NCI-H2081 (cell line): ENCODE results near the gene FCRL2.

Experiments
- DNase-seq, 2 experiments: peaks; one replicate each; lab custom pipeline; 2025; lab: John Stamatoyannopoulos, UW

Gene FCRL2

DNA sequence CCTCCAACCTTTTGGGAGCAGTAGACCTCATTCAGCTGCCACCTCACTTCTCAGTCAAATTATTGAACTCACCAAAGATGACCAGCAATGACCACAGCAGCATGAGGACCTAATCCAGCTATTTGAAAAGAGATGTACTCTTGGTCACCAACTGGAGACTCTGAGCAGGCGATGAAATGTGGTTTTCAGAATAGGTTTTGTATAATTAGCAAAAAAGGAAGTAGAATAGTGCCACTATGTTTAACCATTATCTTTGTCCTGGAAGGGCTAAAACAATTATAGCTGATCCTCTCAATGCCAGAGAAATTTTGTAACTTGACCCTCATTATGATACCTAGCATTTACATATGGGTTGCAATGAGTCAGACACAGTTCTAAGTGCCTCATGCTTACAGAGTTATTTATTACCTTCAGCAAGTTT, at the start of gene FCRL2:
TSS of gene FCRL2 (minus strand) at position 162 of the 421 bp plus-strand sequence. CDS start at position 103, 59 bp downstream.
- no peak for DNase-seq

GRCh38 chr1:157820299-157820698, 43.4 kb upstream of the FCRL2 start:
- no peak for DNase-seq

DNA sequence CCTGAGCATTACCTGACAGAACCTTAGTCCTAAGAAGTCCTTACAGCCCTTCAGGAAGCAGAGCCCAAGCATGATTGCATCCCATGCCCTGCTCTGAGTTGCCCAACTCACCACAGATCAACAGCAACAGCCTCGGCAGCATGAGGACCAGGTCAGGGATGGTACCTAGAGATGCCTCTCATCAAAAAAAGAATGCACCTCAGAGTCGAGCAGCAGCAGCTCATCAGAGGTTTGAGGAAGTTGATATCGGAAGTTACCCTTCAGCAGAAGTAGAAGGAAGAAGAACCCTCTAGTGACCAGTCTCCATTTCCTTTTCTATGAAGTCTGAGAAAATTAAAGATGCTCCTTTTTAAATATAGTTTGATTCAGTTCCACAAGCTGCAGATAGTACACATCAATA, 43.0 kb upstream of the FCRL2 start, which contains the start of gene FCRL1:
TSS of gene FCRL1 (minus strand) at position 225 of the 400 bp plus-strand sequence. CDS start at position 142, 83 bp downstream.
- DNase-seq, result no peak

DNA sequence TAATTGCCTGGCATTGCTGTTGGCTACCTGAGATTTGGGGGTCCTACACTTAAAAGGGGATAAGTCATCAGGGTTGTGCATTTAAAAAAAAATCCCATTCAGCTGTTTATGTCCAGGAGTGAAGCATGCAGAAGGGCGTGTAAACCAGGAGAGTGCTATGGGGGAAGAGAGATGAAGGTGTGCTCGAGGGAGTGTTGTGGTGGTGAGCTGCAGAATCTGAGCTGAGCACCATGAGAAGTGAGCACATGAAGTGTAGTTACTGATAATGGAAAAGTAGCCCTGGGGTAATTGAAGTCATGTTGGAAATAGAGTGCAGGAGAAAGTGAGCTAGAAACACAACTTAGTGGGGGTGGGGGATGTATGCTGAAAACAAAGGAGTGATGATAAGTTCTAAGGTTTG, 42.3 kb upstream of the FCRL2 start:
- DNase-seq, result no peak

DNA sequence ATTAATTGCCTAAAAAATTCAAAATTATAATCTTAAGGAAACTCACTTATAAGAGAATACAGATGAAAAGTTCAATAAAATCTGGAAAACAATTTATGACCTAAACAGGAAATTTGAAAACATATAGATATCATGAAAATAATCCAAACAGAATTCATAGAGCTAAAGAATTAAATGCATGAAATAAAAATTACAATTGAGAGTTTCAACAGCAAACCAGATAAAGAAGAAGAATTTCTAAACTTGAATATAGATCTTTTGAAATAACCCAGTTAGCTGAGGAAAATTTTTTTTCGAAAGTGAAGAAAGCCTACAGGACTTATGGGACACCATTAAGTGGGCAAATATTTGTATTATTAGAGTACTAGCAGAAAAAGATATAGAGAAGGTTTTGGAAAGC, 36.3 kb upstream of the FCRL2 start:
- no peak for DNase-seq

GRCh38 chr1:157806431-157807149, 29.7 kb upstream of the FCRL2 start:
- no peak for DNase-seq

GRCh38 chr1:157803851-157804250, 26.9 kb upstream of the FCRL2 start:
- DNase-seq, result no peak

GRCh38 chr1:157799996-157800395, 23.1 kb upstream of the FCRL2 start:
- no peak for DNase-seq

GRCh38 chr1:157798211-157798610, 21.3 kb upstream of the FCRL2 start:
- DNase-seq, result no peak

DNA sequence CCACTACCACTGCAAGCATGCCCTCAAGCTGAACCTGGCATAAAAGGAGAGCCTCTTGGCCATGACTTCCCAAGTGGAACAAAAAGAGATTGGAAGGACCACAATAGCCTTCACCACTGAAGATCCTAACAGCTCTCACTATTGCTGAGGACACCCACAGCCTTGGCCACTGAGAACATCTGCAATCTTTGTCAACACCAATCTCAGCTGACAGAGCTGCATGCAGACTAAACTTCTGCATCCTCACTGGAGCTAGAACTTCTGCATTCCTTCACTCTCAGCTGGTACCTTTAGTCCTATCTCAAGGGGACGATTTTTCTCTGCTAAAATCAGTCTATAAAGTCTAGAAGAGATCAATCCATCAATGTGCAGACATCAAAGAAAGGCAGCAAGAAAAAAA, 8.3 kb upstream of the FCRL2 start:
- no peak for DNase-seq

- no peak for DNase-seq
Measured at GRCh38 chr1:157784801-157785200, 7.9 kb upstream of the FCRL2 start.

DNA sequence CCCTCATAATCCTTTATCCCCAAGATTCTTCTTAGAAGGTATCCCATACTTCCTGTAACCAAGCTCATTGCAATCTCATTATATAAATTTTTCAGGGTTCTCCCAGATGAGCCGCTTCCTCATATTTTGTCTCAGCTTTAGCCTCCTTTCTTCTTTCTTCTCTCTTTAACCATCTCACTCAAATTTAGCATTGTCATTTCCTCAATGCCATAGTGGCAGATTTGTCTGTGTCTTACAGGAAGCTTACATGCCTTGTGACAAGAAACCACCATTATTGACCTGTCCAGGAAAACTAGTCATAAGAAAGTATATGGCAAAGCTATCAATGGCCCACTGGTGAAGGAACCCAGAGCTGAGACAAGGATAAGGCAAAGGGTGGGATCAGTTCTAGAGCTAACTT, 6.0 kb upstream of the FCRL2 start:
- no peak for DNase-seq

DNA sequence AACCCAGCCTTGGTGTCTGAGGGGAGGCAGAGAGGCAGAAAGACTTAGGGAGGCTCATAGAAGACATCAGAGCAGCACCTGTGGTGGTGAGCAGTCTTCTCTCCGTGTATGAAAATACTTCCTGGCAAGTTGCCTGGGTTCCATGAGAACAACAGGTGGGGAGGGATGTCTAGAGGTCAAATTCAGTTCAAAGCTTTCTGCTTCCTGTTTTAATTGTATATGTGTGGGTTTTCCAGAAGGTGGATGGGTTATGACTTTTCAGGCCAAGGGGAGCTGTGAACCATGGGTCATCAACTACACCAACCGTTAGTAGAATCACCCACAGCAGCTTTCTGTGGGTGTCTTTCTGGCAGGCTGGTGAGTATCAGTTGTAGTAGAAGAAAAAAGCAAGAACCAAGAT, 4.1 kb upstream of the FCRL2 start:
- DNase-seq, result no peak

- no peak for DNase-seq
Measured at GRCh38 chr1:157775101-157775870, 1.6 kb downstream of the FCRL2 start.

DNA sequence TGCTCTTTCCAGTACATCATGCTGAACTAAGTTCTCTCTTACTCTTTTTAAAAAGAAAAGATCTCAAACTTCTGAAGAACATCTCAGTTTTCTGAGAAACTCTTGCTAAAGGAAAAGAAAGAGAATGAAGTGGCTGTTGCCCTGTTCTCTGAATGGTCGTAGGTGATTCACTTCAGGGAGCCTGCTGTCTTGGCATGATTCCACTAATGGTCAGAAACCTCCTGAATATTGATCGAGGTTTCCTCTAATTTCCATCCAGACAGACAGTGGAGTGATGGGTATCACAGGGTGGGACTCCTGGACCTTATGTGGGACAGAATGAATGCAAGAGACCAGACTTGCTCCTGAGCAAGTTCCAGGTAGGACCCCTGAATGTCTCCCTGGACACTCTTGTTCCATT, 2.5 kb downstream of the FCRL2 start:
- no peak for DNase-seq

DNA sequence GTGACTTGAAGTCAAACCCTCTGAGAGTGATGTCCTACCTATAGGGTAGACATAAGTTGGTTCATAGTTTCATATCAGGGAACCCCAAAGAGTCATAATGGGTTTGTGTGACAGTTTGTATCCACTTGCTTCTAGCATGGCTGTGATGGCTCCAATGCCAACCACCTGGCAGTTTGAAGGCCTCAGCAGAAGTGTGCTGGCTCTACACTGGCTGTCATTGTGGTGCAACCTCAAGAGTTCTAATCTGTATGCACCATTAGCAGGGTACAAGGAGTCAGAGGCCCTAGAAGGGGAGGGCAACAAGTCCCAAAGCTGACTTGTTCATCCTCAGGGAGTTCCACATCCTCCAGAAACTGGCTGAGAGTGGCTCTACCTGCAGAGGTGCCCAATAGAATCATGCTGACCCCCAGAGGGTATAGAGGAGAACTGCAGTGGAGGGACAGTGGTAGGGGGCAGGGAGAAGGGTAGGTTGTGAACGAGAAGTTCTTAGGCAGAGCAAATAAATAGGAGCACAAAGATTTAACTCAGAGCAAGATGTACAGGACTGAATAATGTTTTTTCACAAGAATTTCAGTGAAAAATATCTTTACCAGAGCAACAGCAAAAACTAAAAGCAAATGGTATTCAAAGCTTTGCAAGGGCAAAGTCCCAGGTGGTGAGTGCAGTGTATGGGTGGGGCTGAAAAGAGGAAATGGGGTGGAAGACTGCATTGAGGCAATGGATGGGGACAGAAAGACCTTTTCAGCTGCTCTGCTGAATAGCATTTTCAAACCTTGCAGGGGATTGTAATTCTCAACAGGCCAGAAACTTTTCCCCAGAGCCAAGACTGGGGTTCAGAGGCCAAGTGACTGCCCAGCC, 3.2 kb downstream of the FCRL2 start:
- DNase-seq, result no peak

DNA sequence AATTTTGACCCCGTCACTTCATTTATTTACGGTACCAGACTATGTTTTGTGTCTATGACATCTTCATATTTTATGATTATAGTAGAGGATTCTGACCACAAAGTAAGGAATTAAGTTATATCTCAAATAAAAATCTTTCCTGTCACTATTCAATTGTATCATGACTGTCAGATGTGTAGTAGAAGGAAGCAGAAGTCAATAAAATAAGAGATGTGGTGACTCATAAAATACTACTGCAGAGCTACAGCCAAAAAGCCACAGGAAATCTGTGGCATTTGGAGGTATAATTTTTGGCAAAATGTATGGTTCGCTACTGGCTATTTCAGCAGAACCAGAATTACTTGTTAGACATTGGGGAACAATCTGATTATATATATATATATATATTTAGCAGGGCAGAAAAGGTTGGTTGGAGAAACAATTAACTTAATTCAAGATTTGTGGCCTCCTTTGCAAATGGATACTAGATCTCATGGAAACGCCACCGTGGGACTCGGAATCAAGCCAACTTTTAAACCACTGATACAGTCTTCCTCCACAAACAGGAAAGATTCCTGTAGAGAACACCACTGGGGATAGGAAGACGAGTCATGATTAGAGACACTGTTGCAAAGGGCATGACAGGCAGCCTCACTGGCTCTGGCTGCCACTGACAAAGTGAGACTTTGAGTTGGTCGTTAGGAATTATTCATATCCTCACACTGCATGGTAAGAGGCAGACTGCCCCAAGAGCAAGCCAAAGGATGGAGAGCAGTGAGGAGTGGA, 5.1 kb downstream of the FCRL2 start:
- no peak for DNase-seq

GRCh38 chr1:157770442-157771043, 6.4 kb downstream of the FCRL2 start:
- DNase-seq, result no peak

DNA sequence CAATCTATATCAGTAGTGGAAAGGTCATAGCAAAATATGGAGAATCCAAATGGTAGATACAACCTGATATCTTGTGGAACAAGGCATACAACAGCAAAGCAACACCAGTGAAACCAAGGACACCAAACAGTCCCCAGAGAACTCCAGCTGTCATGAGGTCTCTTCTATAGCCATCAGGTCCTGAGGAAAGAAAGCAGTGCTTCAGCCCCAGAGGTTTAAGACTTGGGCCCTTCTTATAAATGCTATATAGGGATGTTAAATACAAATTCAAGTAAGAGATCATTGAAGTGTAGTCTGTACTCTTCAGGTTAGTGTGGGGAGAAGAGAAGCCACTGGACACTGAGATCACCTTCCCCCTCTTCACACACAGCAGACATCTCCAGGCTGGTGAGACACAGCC, 10.1 kb downstream of the FCRL2 start:
- no peak for DNase-seq

GRCh38 chr1:157758018-157758417, 18.9 kb downstream of the FCRL2 start:
- DNase-seq, result no peak

GRCh38 chr1:157753611-157754010, 23.3 kb downstream of the FCRL2 start:
- DNase-seq, result no peak
